DOHH2 (cell line): ENCODE data around the gene GRIN2A.

Experiments used
- H3F3A ChIP-seq: fragments of 200-600 bp; sonication (generic), shearing (Covaris generic); 2 replicates; pipeline ENCODE4 v1.6.0; 2016; ENCODE audit warnings: antibody characterized with exemption, mild to moderate bottlenecking; ENCODE audit not compliant: control insufficient read depth, insufficient read depth
- H3K27ac ChIP-seq: fragments of 200-600 bp; sonication (generic); 2 replicates; pipeline ENCODE4 v1.5.1; 2014; ENCODE audit warnings: low read depth, mild to moderate bottlenecking, low read length, moderate library complexity
- H3K27me3 ChIP-seq: fragments of 200-600 bp; sonication (generic); 2 replicates; pipeline ENCODE4 v1.6.1; 2014; ENCODE audit warnings: mild to moderate bottlenecking, low read length, mixed read lengths; ENCODE audit not compliant: control insufficient read depth
- H3K36me3 ChIP-seq: fragments of 200-600 bp; sonication (generic); 2 replicates; pipeline ENCODE4 v1.6.1; 2014; ENCODE audit warnings: mild to moderate bottlenecking, low read length, moderate library complexity, mixed read lengths; ENCODE audit not compliant: control insufficient read depth
- H3K4me1 ChIP-seq: fragments of 200-600 bp; sonication (generic); 2 replicates; pipeline ENCODE4 v1.6.1; 2014; ENCODE audit warnings: mild to moderate bottlenecking, low read length, mixed read lengths; ENCODE audit not compliant: control insufficient read depth
- H3K4me2 ChIP-seq: fragments of 200-600 bp; sonication (generic); 2 replicates; pipeline ENCODE4 v1.6.0; 2014; ENCODE audit warnings: mild to moderate bottlenecking, low read length, moderate library complexity
- H3K4me3 ChIP-seq: fragments of 200-600 bp; sonication (generic); 2 replicates; pipeline ENCODE4 v1.5.1; 2014; ENCODE audit warnings: mild to moderate bottlenecking, low read length, mixed read lengths
- H3K79me2 ChIP-seq: fragments of 200-600 bp; sonication (generic); 2 replicates; pipeline ENCODE4 v1.6.1; 2014; ENCODE audit warnings: mild to moderate bottlenecking, low read length, mixed read lengths; ENCODE audit not compliant: control insufficient read depth
- H3K9me2 ChIP-seq: fragments of 200-600 bp; sonication (generic); replicated peaks from 2 replicates; pipeline ENCODE4 v1.6.1; 2014; ENCODE audit warnings: mild to moderate bottlenecking, low read length, mixed read lengths; ENCODE audit not compliant: control insufficient read depth
- H3K9me3 ChIP-seq: fragments of 200-600 bp; sonication (generic); 2 replicates; pipeline ENCODE4 v1.6.1; 2014; ENCODE audit warnings: antibody characterized with exemption, low read length, mixed read lengths; ENCODE audit not compliant: control insufficient read depth, insufficient read depth
- H4K20me1 ChIP-seq: fragments of 200-600 bp; sonication (generic); 2 replicates; pipeline ENCODE4 v1.6.0; 2014; ENCODE audit warnings: low read depth, mild to moderate bottlenecking, antibody characterized with exemption, low read length, moderate library complexity; ENCODE audit not compliant: control insufficient read depth, insufficient read depth
- EZH2phosphoT487 ChIP-seq: fragments of 200-600 bp; sonication (generic); IDR thresholded peaks from 2 replicates; pipeline ENCODE4 v1.6.1; 2017; ENCODE audit warnings: borderline replicate concordance, mild to moderate bottlenecking, antibody characterized with exemption, low read length, moderate library complexity, mixed read lengths
- TF ChIP-seq, protein P1 (sequence below): fragments of 200-600 bp; sonication (generic); IDR thresholded peaks from one replicate; pipeline ENCODE4 v1.5.1; 2014; ENCODE audit warnings: antibody characterized with exemption, mild to moderate bottlenecking, low read depth, low read length; ENCODE audit not compliant: poor library complexity, severe bottlenecking

The GRIN2A gene

DNA sequence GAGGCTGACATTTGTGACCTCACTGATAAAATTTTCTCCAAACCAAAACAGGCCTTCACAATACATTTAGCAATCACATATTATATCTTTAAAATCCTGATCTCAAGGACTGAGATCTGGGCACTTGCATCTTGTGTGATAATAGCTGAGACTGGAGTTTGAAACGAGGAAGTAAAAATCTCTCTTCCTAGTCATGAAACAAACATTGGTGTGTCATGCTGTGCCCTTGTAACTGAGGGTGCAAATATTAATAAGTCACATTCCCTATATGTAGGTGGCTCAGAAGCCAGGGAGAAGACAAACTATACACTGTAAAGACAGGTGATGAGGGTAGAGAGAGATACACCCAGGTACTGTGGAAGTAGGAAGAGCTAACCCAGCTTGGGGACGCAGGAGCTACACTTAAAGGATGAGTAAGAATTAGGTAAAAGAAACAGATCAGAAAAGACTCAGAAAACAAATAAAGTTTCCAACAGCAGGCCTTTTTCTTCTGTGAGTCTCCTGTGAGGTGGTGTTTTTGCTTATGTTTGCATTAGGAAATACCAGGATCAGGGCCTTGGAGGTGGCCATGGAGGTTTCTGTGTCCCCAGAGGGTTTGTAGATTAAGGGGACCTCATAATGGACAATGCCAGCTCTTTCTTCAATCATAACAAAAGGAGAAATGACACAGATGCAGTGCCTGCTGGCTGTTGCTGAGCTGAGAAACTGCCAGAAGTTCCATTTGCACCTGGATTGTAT lies 335.7 kb downstream of the GRIN2A start:
- TF ChIP-seq EZH2phosphoT487 = no peak
- TF ChIP-seq, protein P1, sequence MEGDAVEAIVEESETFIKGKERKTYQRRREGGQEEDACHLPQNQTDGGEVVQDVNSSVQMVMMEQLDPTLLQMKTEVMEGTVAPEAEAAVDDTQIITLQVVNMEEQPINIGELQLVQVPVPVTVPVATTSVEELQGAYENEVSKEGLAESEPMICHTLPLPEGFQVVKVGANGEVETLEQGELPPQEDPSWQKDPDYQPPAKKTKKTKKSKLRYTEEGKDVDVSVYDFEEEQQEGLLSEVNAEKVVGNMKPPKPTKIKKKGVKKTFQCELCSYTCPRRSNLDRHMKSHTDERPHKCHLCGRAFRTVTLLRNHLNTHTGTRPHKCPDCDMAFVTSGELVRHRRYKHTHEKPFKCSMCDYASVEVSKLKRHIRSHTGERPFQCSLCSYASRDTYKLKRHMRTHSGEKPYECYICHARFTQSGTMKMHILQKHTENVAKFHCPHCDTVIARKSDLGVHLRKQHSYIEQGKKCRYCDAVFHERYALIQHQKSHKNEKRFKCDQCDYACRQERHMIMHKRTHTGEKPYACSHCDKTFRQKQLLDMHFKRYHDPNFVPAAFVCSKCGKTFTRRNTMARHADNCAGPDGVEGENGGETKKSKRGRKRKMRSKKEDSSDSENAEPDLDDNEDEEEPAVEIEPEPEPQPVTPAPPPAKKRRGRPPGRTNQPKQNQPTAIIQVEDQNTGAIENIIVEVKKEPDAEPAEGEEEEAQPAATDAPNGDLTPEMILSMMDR = no peak
- Histone ChIP-seq H3K27me3 (no peaks in the 10 kb centered on the region), H3K27ac (no peak overlapping the region), H3K79me2 (no peaks in the 10 kb centered on the region), H3K4me3 (no peak overlapping the region), H3K4me2 (no peak overlapping the region), H3K4me1 (no peaks in the 10 kb centered on the region), H3K9me3 (no peaks in the 10 kb centered on the region), H3K9me2 (no peaks in the 10 kb centered on the region), H4K20me1 (no peaks in the 10 kb centered on the region), H3F3A (no peaks in the 10 kb centered on the region), H3K36me3 (no peaks in the 10 kb centered on the region)

DNA sequence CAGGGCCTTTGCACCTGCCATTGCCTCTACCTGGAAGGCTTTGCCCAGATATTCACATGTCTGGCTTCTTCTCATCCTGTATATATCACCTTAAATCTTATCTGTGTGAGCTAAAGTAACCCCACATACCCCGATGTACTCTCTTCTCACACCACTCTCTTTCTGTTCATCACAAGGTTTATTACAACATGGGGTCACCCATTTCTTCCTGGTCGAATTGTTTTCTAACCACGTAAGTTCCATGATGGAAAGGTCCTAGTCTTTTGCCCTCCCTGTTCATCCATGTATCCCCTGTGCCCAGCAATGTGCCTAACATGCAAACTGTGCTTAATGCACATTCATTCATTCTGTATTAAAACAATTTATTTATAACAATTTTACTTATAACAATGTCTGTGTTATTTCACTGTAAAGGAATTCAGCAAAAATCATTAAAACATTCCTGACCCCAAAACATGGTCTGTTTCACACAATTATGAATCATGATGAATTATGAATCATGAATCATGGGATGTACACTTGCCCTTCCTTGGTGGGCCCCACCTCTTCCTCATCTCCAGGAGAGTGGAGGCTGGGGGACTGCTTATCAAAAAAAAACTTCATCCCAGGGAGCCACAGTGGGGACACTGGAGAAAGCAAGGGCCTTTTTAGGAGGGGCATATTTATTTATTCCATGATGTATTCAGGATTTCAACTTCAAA lies 336.4 kb downstream of the GRIN2A start:
- Histone ChIP-seq H3F3A (no peaks in the 10 kb centered on the region), H3K27me3 (no peaks in the 10 kb centered on the region), H3K36me3 (no peaks in the 10 kb centered on the region), H3K9me2 (no peaks in the 10 kb centered on the region), H3K4me3 (no peak overlapping the region), H3K27ac (no peak overlapping the region), H3K4me1 (no peaks in the 10 kb centered on the region), H4K20me1 (no peaks in the 10 kb centered on the region), H3K9me3 (no peaks in the 10 kb centered on the region), H3K4me2 (no peak overlapping the region), H3K79me2 (no peaks in the 10 kb centered on the region)
- TF ChIP-seq, protein P1 = no peak
- TF ChIP-seq EZH2phosphoT487 = no peak

DNA sequence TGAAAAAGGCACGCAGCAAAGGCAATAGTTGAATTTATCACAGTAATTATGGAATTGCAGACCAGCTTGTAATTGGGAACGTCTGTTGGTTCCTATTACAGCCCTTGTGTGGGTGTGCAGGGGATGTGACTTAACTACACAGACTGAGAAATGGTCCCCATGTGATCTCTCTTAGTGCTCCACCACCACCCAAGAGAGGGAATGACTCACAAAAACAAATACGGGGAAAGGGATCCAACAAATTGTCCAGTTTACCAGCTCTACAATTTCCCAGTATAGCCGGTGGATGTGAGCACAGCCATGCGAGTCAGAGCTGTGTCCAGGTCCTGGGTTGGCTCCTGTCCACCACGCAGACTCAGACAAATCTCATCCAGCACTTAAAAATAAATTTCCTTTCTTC lies 337.9 kb downstream of the GRIN2A start:
- H3K4me2 ChIP-seq = no peak overlapping the region

More for the DNA sequence above, 337.9 kb downstream of the GRIN2A start:
- H3K4me1 ChIP-seq = no peaks in the 10 kb centered on the region
- H3K27me3 ChIP-seq = no peaks in the 10 kb centered on the region
- no peaks in the 10 kb centered on the region for H4K20me1 ChIP-seq
- TF ChIP-seq, protein P1 = no peak
- no peak for TF ChIP-seq EZH2phosphoT487
- no peak overlapping the region for H3K27ac ChIP-seq
- H3K79me2 ChIP-seq = no peaks in the 10 kb centered on the region
- no peaks in the 10 kb centered on the region for H3F3A ChIP-seq
- H3K9me2 ChIP-seq = no peaks in the 10 kb centered on the region
- no peaks in the 10 kb centered on the region for H3K9me3 ChIP-seq
- H3K4me3 ChIP-seq = no peak overlapping the region
- no peaks in the 10 kb centered on the region for H3K36me3 ChIP-seq
